PC-9 (cell line): ENCODE measurements around the gene GPR15LG. TPM values are rescaled to one million over a fixed set of nuclear protein-coding genes. Genes with fewer than 3 reads are reported as not detected.
"Not testable (repeated sequence)": the region's sequence is repeated elsewhere in the genome, so short reads cannot be mapped to it uniquely, and the experiment has no call there.

Experiments
- Bru-seq: library from RNA; stranded (reverse); fragments of 400-500 nt; gene quantifications from one replicate; lab custom pipeline; 2021; lab: Mats Ljungman, UMichigan
- BruChase-seq, 2 experiments: library from RNA; stranded (reverse); fragments of 400-500 nt; gene quantifications; one replicate each; lab custom pipeline; 2021; lab: Mats Ljungman, UMichigan
- BruUV-seq: library from RNA; stranded (reverse); fragments of 400-500 nt; replicated peaks from 2 replicates; lab custom pipeline; 2021; lab: Mats Ljungman, UMichigan
- CTCF ChIA-PET: fragments of 300-600 bp; sonication (Branson Sonifier 250); formaldehyde crosslinking; loops from one replicate; lab custom pipeline; 2022; ENCODE audit warnings: antibody characterized with exemption; lab: Charles Lee
- POLR2A ChIA-PET: fragments of 300-600 bp; sonication (Branson Sonifier 250); formaldehyde crosslinking; loops from one replicate; lab custom pipeline; 2022; ENCODE audit warnings: antibody characterized with exemption; ENCODE audit not compliant: unreplicated experiment; lab: Charles Lee
- DNase-seq, 2 experiments: peaks; one replicate each; pipeline versions ENCODE4 v3.0.0 to v3.0.0-alpha.2; 2015 to 2022; ENCODE audit warnings: mixed read lengths in 1 of 2
- H2AFZ ChIP-seq: fragments of 200-600 bp; sonication (generic); 2 replicates; pipeline ENCODE4 v1.8.1; 2017; ENCODE audit warnings: antibody characterized with exemption
- H3F3A ChIP-seq: fragments of 200-600 bp; sonication (generic); 2 replicates; pipeline ENCODE4 v1.8.1; 2017; ENCODE audit warnings: antibody characterized with exemption, mild to moderate bottlenecking, low read depth; ENCODE audit not compliant: insufficient read depth
- H3K27ac ChIP-seq: fragments of 200-600 bp; sonication (generic); 2 replicates; pipeline ENCODE4 v1.6.1; 2016; ENCODE audit warnings: mixed run types
- H3K27me3 ChIP-seq: fragments of 200-600 bp; sonication (generic); 2 replicates; pipeline ENCODE4 v1.6.1; 2016; ENCODE audit warnings: low read depth, mixed run types; ENCODE audit not compliant: insufficient read depth
- H3K36me3 ChIP-seq: fragments of 200-600 bp; sonication (generic); 2 replicates; pipeline ENCODE4 v1.6.1; 2016; ENCODE audit warnings: low read depth, mixed run types
- H3K4me1 ChIP-seq: fragments of 200-600 bp; sonication (generic); replicated peaks from 2 replicates; pipeline ENCODE4 v1.6.1; 2016; ENCODE audit warnings: mixed run types; ENCODE audit not compliant: insufficient read depth
- H3K4me2 ChIP-seq: fragments of 200-600 bp; sonication (generic); 2 replicates; pipeline ENCODE4 v1.6.1; 2017; ENCODE audit warnings: mixed run types
- H3K4me3 ChIP-seq: fragments of 200-600 bp; sonication (generic); 2 replicates; pipeline ENCODE4 v1.6.1; 2016; ENCODE audit warnings: mixed run types
- H3K79me2 ChIP-seq: fragments of 200-600 bp; sonication (generic); 2 replicates; pipeline ENCODE4 v1.6.1; 2017; ENCODE audit warnings: low read depth, mixed run types
- H3K9me2 ChIP-seq: fragments of 200-600 bp; sonication (generic); 2 replicates; pipeline ENCODE4 v1.8.1; 2017; ENCODE audit warnings: mild to moderate bottlenecking; ENCODE audit not compliant: insufficient read depth
- H3K9me3 ChIP-seq: fragments of 200-600 bp; sonication (generic); 2 replicates; pipeline ENCODE4 v1.8.1; 2016; ENCODE audit warnings: low read depth; ENCODE audit not compliant: insufficient read depth
- H4K20me1 ChIP-seq: fragments of 200-600 bp; sonication (generic); 2 replicates; pipeline ENCODE4 v1.8.1; 2017; ENCODE audit not compliant: insufficient read depth
- EZH2 ChIP-seq: fragments of 200-600 bp; sonication (generic); IDR thresholded peaks from 2 replicates; pipeline ENCODE4 v1.8.0; 2017; ENCODE audit warnings: antibody characterized with exemption, low read depth
- intact Hi-C: fragments of 100-400 bp; cut with micrococcal nuclease; formaldehyde crosslinking; loops from one replicate; pipeline ENCODE4 v1.10.0; 2022; ENCODE audit not compliant: unreplicated experiment
- long read RNA-seq: library from polyadenylated mRNA; stranded (forward); transcript quantifications from one replicate; pipeline ENCODE4 v2.0.0, GENCODE V29; 2022
- total RNA-seq: library from RNA; stranded (reverse); gene quantifications from 2 replicates; pipeline ENCODE4 v1.2.3, GENCODE V29; 2021
- TF ChIP-seq, protein P1 (sequence below): fragments of 200-600 bp; sonication (generic); conservative IDR thresholded peaks from 2 replicates; pipeline ENCODE4 v1.6.1; 2017; ENCODE audit warnings: mixed run types, antibody characterized with exemption, mild to moderate bottlenecking, moderate library complexity

GPR15LG gene
- total RNA-seq (not detected in 2 replicates), Bru-seq, nascent RNA (percentile 6 among the genes with signal in this experiment), BruChase-seq, experiment 1, labeled RNA remaining after a 2-hour chase (percentile 17 among the genes with signal in this experiment), BruChase-seq, experiment 2, labeled RNA remaining after a 6-hour chase (percentile 10 among the genes with signal in this experiment)
- long read RNA-seq = 0 reads

DNA sequence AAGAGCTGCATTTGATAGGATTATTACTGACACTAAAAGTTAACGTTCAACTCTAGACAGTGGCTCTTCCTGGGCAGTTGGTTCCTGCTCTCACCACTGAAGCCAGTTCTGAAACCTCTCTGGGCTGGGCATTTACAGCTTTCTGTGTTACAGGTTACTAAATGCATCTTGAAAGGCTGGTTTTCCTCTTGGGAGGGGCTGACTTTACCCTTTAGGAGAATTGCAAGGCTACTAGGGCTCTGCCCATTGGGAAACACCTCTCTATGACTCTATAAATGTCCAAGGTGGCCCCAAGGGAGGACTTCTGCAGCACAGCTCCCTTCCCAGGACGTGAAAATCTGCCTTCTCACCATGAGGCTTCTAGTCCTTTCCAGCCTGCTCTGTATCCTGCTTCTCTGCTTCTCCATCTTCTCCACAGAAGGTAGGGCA lies at the start of gene GPR15LG:
GPR15LG (plus strand) TSS at position 301 of the 429 bp plus-strand sequence; CDS start at position 352, 51 bp downstream.
- intact Hi-C loops = no loop called here
- no TSS peak for BruUV-seq
- TF ChIP-seq EZH2 = no peak
- TF ChIP-seq, protein P1, sequence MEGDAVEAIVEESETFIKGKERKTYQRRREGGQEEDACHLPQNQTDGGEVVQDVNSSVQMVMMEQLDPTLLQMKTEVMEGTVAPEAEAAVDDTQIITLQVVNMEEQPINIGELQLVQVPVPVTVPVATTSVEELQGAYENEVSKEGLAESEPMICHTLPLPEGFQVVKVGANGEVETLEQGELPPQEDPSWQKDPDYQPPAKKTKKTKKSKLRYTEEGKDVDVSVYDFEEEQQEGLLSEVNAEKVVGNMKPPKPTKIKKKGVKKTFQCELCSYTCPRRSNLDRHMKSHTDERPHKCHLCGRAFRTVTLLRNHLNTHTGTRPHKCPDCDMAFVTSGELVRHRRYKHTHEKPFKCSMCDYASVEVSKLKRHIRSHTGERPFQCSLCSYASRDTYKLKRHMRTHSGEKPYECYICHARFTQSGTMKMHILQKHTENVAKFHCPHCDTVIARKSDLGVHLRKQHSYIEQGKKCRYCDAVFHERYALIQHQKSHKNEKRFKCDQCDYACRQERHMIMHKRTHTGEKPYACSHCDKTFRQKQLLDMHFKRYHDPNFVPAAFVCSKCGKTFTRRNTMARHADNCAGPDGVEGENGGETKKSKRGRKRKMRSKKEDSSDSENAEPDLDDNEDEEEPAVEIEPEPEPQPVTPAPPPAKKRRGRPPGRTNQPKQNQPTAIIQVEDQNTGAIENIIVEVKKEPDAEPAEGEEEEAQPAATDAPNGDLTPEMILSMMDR = no peak
- Histone ChIP-seq H3K4me2 (no peak within 1 kb of the TSS), H3K36me3 (no peaks in the 10 kb centered on the region), H3K4me1 (no peaks in the 10 kb centered on the region), H3K79me2 (no peaks in the 10 kb centered on the region), H2AFZ (no peak within 1 kb of the TSS), H3K27ac (no peak within 1 kb of the TSS), H3K27me3 (peaks cover 48% of the 10 kb centered on the region), H3K9me3 (no peaks in the 10 kb centered on the region), H3F3A (peaks cover 3% of the 10 kb centered on the region; the same call in 1 of the 2 replicates), H4K20me1 (no peaks in the 10 kb centered on the region), H3K4me3 (no peak within 1 kb of the TSS), H3K9me2 (no peaks in the 10 kb centered on the region)
- no peak for DNase-seq
- POLR2A ChIA-PET = no interaction called here
- CTCF ChIA-PET = no interaction called here

- H3K9me3 ChIP-seq, POLR2A ChIA-PET, H3K4me1 ChIP-seq, CTCF ChIA-PET, H3F3A ChIP-seq, H3K4me2 ChIP-seq, H3K9me2 ChIP-seq, BruUV-seq, H3K27ac ChIP-seq, H2AFZ ChIP-seq, H3K4me3 ChIP-seq, intact Hi-C loops, H4K20me1 ChIP-seq, H3K79me2 ChIP-seq, H3K36me3 ChIP-seq, DNase-seq: not testable (repeated sequence)
- peaks cover 75% of the 10 kb centered on the region; the same call in 1 of the 2 replicates for H3K27me3 ChIP-seq
Measured at GRCh38 chr10:84125910-84126784, 47.5 kb upstream of the GPR15LG start.

DNA sequence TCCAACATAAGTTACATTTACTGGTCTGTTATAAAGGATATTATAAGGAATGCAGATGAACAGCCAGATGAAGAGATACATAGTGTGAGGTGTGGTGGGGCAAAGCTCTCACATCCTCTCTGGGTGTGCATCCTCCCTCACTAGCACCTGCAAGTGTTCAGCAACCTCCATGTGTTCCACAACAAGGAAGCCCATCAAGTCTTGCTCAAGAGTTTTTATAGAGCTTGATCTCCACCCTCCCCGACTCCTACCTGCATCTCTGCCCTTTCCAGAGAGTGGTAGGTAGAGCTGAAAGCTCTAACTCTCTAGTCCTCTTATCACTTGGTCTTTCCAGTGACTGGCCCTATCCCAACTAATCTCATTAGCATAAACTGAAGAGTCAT lies 46.8 kb upstream of the GPR15LG start:
- POLR2A ChIA-PET = no interaction called here
- no TSS peak for BruUV-seq
- CTCF ChIA-PET = no interaction called here

More for the DNA sequence above, 46.8 kb upstream of the GPR15LG start:
- intact Hi-C loops = no loop called here
- no peak overlapping the region for H3K27ac ChIP-seq
- no peak overlapping the region for H2AFZ ChIP-seq
- DNase-seq = no peak
- no peaks in the 10 kb centered on the region for H3K4me1 ChIP-seq
- H3F3A ChIP-seq = no peaks in the 10 kb centered on the region
- TF ChIP-seq, protein P1 = no peak
- no peak for TF ChIP-seq EZH2
- H4K20me1 ChIP-seq = no peaks in the 10 kb centered on the region
- no peaks in the 10 kb centered on the region for H3K9me2 ChIP-seq
- H3K4me3 ChIP-seq = no peak overlapping the region
- H3K9me3 ChIP-seq = no peaks in the 10 kb centered on the region
- peaks cover 81% of the 10 kb centered on the region for H3K27me3 ChIP-seq
- H3K79me2 ChIP-seq = no peaks in the 10 kb centered on the region
- H3K4me2 ChIP-seq = no peak overlapping the region
- H3K36me3 ChIP-seq = no peaks in the 10 kb centered on the region
